ENCODE data around the gene DTNBP1. TPM values are rescaled to one million over a fixed set of nuclear protein-coding genes. Genes with fewer than 3 reads are reported as not detected.
A peak's percentile ranks its signal among the peaks of the same experiment; 100 is the strongest.

The DTNBP1 gene
- total RNA-seq, 3 donors from 2014 or later: 14.6 to 22.0 (median 19.5) TPM

GRCh38 chr6:15510536-15511247, 152.1 kb downstream of the DTNBP1 start:
- Histone ChIP-seq H3K27me3 (no peaks in the 10 kb centered on the region), H3K4me3 (no peak overlapping the region), H3K36me3 (no peaks in the 10 kb centered on the region), H3K27ac (no peak overlapping the region), H3K9me3 (no peaks in the 10 kb centered on the region), H3K4me1 (peaks cover 0 to 11% of the 10 kb centered on the region in 2 donors)
- intact Hi-C loops (cut with DNase I; ENCODE audit: low total_unique reads): no loop called here
- peak in 1 of 2 donors; percentile 73 for DNase-seq (ENCODE audit: low spot score in 2 of 2)
- TF ChIP-seq POLR2A (IDR thresholded peaks at IDR 0.05) (no peak), POLR2AphosphoS5 (IDR thresholded peaks at IDR 0.05) (no peak)
- TF ChIP-seq, protein P1, sequence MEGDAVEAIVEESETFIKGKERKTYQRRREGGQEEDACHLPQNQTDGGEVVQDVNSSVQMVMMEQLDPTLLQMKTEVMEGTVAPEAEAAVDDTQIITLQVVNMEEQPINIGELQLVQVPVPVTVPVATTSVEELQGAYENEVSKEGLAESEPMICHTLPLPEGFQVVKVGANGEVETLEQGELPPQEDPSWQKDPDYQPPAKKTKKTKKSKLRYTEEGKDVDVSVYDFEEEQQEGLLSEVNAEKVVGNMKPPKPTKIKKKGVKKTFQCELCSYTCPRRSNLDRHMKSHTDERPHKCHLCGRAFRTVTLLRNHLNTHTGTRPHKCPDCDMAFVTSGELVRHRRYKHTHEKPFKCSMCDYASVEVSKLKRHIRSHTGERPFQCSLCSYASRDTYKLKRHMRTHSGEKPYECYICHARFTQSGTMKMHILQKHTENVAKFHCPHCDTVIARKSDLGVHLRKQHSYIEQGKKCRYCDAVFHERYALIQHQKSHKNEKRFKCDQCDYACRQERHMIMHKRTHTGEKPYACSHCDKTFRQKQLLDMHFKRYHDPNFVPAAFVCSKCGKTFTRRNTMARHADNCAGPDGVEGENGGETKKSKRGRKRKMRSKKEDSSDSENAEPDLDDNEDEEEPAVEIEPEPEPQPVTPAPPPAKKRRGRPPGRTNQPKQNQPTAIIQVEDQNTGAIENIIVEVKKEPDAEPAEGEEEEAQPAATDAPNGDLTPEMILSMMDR (IDR thresholded peaks at IDR 0.05): no peak

GRCh38 chr6:15510121-15510520, 152.7 kb downstream of the DTNBP1 start:
- intact Hi-C loops (cut with DNase I; ENCODE audit: low total_unique reads): no loop called here

DNA sequence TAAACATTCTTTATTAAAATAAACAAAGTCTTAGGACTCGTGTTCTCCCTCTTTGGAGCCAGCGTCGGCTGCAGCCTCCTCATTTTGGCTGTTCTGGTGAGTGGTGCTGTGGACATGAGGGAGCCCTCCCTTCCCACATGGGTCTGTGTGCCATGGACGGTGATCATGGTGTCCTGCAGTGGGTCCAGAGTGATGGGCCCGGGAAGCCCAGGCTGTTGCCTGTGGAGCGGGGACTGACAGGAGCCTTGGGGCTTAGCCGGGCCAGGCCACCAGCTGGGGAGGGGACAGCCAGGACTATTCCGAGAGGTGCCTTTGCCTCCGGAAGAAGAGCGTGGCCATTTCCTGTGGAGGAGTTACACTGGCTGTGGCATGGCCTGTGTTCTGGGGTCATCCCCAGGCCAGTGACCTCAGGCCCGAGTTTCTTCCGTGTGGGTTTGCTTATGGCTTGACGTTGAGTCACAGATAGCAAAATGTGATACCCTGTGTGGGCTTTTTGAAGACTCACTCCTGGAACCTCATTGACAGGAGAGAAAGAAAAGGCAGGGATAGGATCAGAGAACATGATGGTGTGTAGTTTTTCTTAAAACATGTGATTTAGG, 153.4 kb downstream of the DTNBP1 start:
- H3K4me3 ChIP-seq: no peak overlapping the region
- intact Hi-C loops (cut with DNase I; ENCODE audit: low total_unique reads): no loop called here
- no peaks in the 10 kb centered on the region for H3K27me3 ChIP-seq
- TF ChIP-seq POLR2A (IDR thresholded peaks at IDR 0.05) (no peak), POLR2AphosphoS5 (IDR thresholded peaks at IDR 0.05) (no peak)
- TF ChIP-seq, protein P1 (IDR thresholded peaks at IDR 0.05): no peak
- peaks cover 0 to 17% of the 10 kb centered on the region in 2 donors for H3K4me1 ChIP-seq
- no peaks in the 10 kb centered on the region for H3K9me3 ChIP-seq
- H3K27ac ChIP-seq: no peak overlapping the region
- H3K36me3 ChIP-seq: no peaks in the 10 kb centered on the region
- DNase-seq (ENCODE audit: low spot score in 2 of 2): no peak

More at GRCh38 chr6:15510121-15510520, 152.7 kb downstream of the DTNBP1 start:
- no peak overlapping the region for H3K4me3 ChIP-seq
- TF ChIP-seq, protein P1 (IDR thresholded peaks at IDR 0.05): no peak
- TF ChIP-seq POLR2A (IDR thresholded peaks at IDR 0.05): no peak
- no peak for TF ChIP-seq POLR2AphosphoS5 (IDR thresholded peaks at IDR 0.05)
- no peaks in the 10 kb centered on the region for H3K27me3 ChIP-seq
- peaks cover 0 to 16% of the 10 kb centered on the region in 2 donors for H3K4me1 ChIP-seq
- no peak for DNase-seq (ENCODE audit: low spot score in 2 of 2)
- H3K9me3 ChIP-seq: no peaks in the 10 kb centered on the region
- no peak overlapping the region for H3K27ac ChIP-seq
- H3K36me3 ChIP-seq: no peaks in the 10 kb centered on the region

DNA sequence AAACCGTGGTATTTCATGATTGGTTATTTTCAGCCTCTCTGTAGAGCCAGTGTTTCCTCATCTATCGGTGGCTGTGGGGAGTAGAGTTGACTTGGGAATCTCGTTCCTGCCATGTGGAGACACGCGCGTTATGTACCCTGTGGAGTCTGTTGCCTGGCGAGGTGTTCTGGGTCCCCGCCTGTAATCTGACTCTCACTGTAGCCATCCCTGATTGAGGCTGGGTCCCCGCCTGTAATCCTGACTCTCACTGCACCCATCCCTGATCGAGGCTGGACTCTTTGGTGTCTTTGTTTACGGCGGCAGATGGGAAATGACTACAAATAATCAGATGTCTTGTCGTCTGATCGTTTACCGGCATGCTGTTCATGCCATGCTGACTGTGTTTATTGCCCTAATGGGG, 153.9 kb downstream of the DTNBP1 start:
- no peaks in the 10 kb centered on the region for H3K36me3 ChIP-seq
- no peak for DNase-seq (ENCODE audit: low spot score in 2 of 2)
- H3K4me3 ChIP-seq: no peak overlapping the region
- intact Hi-C loops (cut with DNase I; ENCODE audit: low total_unique reads): no loop called here
- TF ChIP-seq POLR2A (IDR thresholded peaks at IDR 0.05) (no peak), POLR2AphosphoS5 (IDR thresholded peaks at IDR 0.05) (no peak)
- TF ChIP-seq, protein P1 (IDR thresholded peaks at IDR 0.05): no peak
- no peaks in the 10 kb centered on the region for H3K27me3 ChIP-seq
- no peak overlapping the region for H3K27ac ChIP-seq
- H3K9me3 ChIP-seq: no peaks in the 10 kb centered on the region
- H3K4me1 ChIP-seq: peaks cover 3 to 22% of the 10 kb centered on the region in 2 donors

GRCh38 chr6:15508441-15508871, 154.4 kb downstream of the DTNBP1 start:
- H3K9me3 ChIP-seq: no peaks in the 10 kb centered on the region
- no peaks in the 10 kb centered on the region for H3K27me3 ChIP-seq
- TF ChIP-seq, protein P1 (IDR thresholded peaks at IDR 0.05): no peak
- no peak for TF ChIP-seq POLR2AphosphoS5 (IDR thresholded peaks at IDR 0.05)
- no peak for TF ChIP-seq POLR2A (IDR thresholded peaks at IDR 0.05)
- intact Hi-C loops (cut with DNase I; ENCODE audit: low total_unique reads): no loop called here
- H3K27ac ChIP-seq: no peak overlapping the region
- DNase-seq (ENCODE audit: low spot score in 2 of 2): peak in 1 of 2 donors; percentile 20
- no peaks in the 10 kb centered on the region for H3K36me3 ChIP-seq
- no peak overlapping the region for H3K4me3 ChIP-seq
- peaks cover 3 to 23% of the 10 kb centered on the region in 2 donors for H3K4me1 ChIP-seq

Data from breast epithelium (tissue), 4 donors.